SK-N-SH (cell line): ENCODE data around the gene RTN4RL1. TPM values are rescaled to one million over a fixed set of nuclear protein-coding genes. Genes with fewer than 3 reads are reported as not detected.
A peak's percentile ranks its signal among the peaks of the same experiment; 100 is the strongest.

Experiments
- CTCF ChIA-PET: fragments of 300-600, 350-600 bp; formaldehyde crosslinking; extraction: SDS; loops from one replicate; lab custom pipeline; 2021; lab: Yijun Ruan, JAX
- POLR2A ChIA-PET: fragments of 350-600 bp; sonication (Branson Sonifier 250); formaldehyde crosslinking; extraction: SDS; loops from one replicate; lab custom pipeline; 2020; ENCODE audit warnings: antibody characterized with exemption, inconsistent platforms; lab: Yijun Ruan, JAX
- DNase-seq: peaks from one replicate; pipeline ENCODE4 v3.0.0; 2012
- H2AFZ ChIP-seq: fragments of 200-600 bp; sonication (generic); 2 replicates; pipeline ENCODE4 v1.8.1; 2016; ENCODE audit warnings: antibody characterized with exemption, mild to moderate bottlenecking, low read depth
- H3F3A ChIP-seq: fragments of 200-600 bp; sonication (generic); replicated peaks from 2 replicates; pipeline ENCODE3; 2016; ENCODE audit warnings: antibody characterized with exemption, mild to moderate bottlenecking; ENCODE audit not compliant: insufficient read depth
- H3K27ac ChIP-seq, 2 experiments: fragments of 200-500 bp in 1 of 2; fragments of 200-600 bp in 1 of 2; sonication (Bioruptor generic) in 1 of 2; sonication (generic), shearing (Covaris generic) in 1 of 2; 2 replicates each; pipeline versions ENCODE4 v1.5.1 to v1.6.1; 2014 to 2016; ENCODE audit warnings: low read depth in 2 of 2, inconsistent platforms in 1 of 2, low read length in 1 of 2, mild to moderate bottlenecking in 1 of 2, mixed read lengths in 1 of 2
- H3K27me3 ChIP-seq: fragments of 200-600 bp; sonication (generic), shearing (Covaris generic); 2 replicates; pipeline ENCODE4 v1.6.1; 2016; ENCODE audit warnings: mixed run types; ENCODE audit not compliant: insufficient read depth
- H3K36me3 ChIP-seq, 2 experiments: fragments of 200-500 bp in 1 of 2; fragments of 200-600 bp in 1 of 2; sonication (Bioruptor generic) in 1 of 2; sonication (generic) in 1 of 2; replicated peaks in 1 of 2; 2 replicates each; pipeline versions ENCODE3 to v1.5.1; 2014 to 2016; ENCODE audit warnings: low read length in 1 of 2, mild to moderate bottlenecking in 1 of 2; ENCODE audit not compliant: insufficient read depth in 2 of 2, control insufficient read depth in 1 of 2
- H3K4me1 ChIP-seq, 2 experiments: fragments of 200-500 bp in 1 of 2; fragments of 200-600 bp in 1 of 2; sonication (Bioruptor generic) in 1 of 2; sonication (generic), shearing (Covaris generic) in 1 of 2; 2 replicates each; pipeline versions ENCODE4 v1.5.1 to v1.6.1; 2014 to 2016; ENCODE audit warnings: low read depth in 1 of 2, low read length in 1 of 2, mixed run types in 1 of 2; ENCODE audit not compliant: insufficient read depth in 2 of 2, control insufficient read depth in 1 of 2
- H3K4me2 ChIP-seq: fragments of 200-600 bp; sonication (generic), shearing (Covaris generic); 2 replicates; pipeline ENCODE4 v1.6.1; 2017; ENCODE audit warnings: mixed run types
- H3K4me3 ChIP-seq, 2 experiments: fragments of 200-500 bp in 1 of 2; fragments of 200-600 bp in 1 of 2; sonication (Bioruptor generic) in 1 of 2; sonication (generic), shearing (Covaris generic) in 1 of 2; 2 replicates each; pipeline versions ENCODE4 v1.5.1 to v1.8.1; 2014 to 2016; ENCODE audit warnings: low read depth in 2 of 2, inconsistent platforms in 1 of 2, low read length in 1 of 2, mild to moderate bottlenecking in 1 of 2, mixed read lengths in 1 of 2, moderate library complexity in 1 of 2
- H3K79me2 ChIP-seq: fragments of 200-600 bp; sonication (generic); 2 replicates; pipeline ENCODE4 v1.8.1; 2017; ENCODE audit warnings: mild to moderate bottlenecking; ENCODE audit not compliant: insufficient read depth
- H3K9ac ChIP-seq: fragments of 200-600 bp; sonication (generic); 2 replicates; pipeline ENCODE4 v1.6.1; 2017; ENCODE audit warnings: mixed run types
- H3K9me2 ChIP-seq: fragments of 200-600 bp; sonication (generic); 2 replicates; pipeline ENCODE4 v1.6.1; 2017; ENCODE audit warnings: mixed run types
- H3K9me3 ChIP-seq: fragments of 200-600 bp; sonication (generic); 2 replicates; pipeline ENCODE4 v1.6.1; 2017; ENCODE audit warnings: mixed run types, mild to moderate bottlenecking, moderate library complexity
- H4K20me1 ChIP-seq: fragments of 200-600 bp; sonication (generic); 2 replicates; pipeline ENCODE4 v1.6.1; 2017; ENCODE audit warnings: mild to moderate bottlenecking, mixed run types; ENCODE audit not compliant: insufficient read depth
- ELF1 ChIP-seq: IDR thresholded peaks from 2 replicates; pipeline ENCODE4 v1.4.0; 2012
- EZH2phosphoT487 ChIP-seq: fragments of 200-600 bp; sonication (generic); IDR thresholded peaks from 2 replicates; pipeline ENCODE4 v1.6.1; 2017; ENCODE audit warnings: low read depth, mixed run types, mild to moderate bottlenecking, antibody characterized with exemption, moderate library complexity, borderline replicate concordance
- FOSL2 ChIP-seq: IDR thresholded peaks from 2 replicates; pipeline ENCODE4 v1.4.0; 2012; ENCODE audit warnings: low read depth, mild to moderate bottlenecking, moderate library complexity, borderline replicate concordance
- FOXJ3 ChIP-seq: sonication (generic); formaldehyde crosslinking; IDR thresholded peaks from 2 replicates; pipeline ENCODE4 v1.5.1; 2020; ENCODE audit warnings: mild to moderate bottlenecking, missing genetic modification reagents
- GABPA ChIP-seq: IDR thresholded peaks from 2 replicates; pipeline ENCODE4 v1.4.0; 2012; ENCODE audit warnings: low read depth, mild to moderate bottlenecking
- MEF2A ChIP-seq: IDR thresholded peaks from 2 replicates; pipeline ENCODE4 v1.4.0; 2012; ENCODE audit warnings: low read depth, borderline replicate concordance
- MXI1 ChIP-seq: IDR thresholded peaks from 2 replicates; pipeline ENCODE4 v1.6.1; 2012; ENCODE audit warnings: mild to moderate bottlenecking, low read depth, low read length, improper control_type of control experiment
- NRF1 ChIP-seq: IDR thresholded peaks from 2 replicates; pipeline ENCODE4 v1.6.1; 2012; ENCODE audit warnings: low read depth, mild to moderate bottlenecking, low read length
- PBX3 ChIP-seq: IDR thresholded peaks from 2 replicates; pipeline ENCODE4; 2012
- POLR2AphosphoS5 ChIP-seq: IDR thresholded peaks from 2 replicates; pipeline ENCODE4 v1.6.1; 2012; ENCODE audit warnings: low read depth, low read length
- RAD21 ChIP-seq: IDR thresholded peaks from 2 replicates; pipeline ENCODE4 v1.6.1; 2012; ENCODE audit warnings: mild to moderate bottlenecking, low read length
- RFX5 ChIP-seq: IDR thresholded peaks from 2 replicates; pipeline ENCODE4 v1.6.1; 2012; ENCODE audit warnings: mild to moderate bottlenecking, improper control_type of control experiment, low read length
- RXRA ChIP-seq: IDR thresholded peaks from 2 replicates; pipeline ENCODE4 v1.4.0; 2012; ENCODE audit warnings: low read depth, mild to moderate bottlenecking, borderline replicate concordance
- SIN3A ChIP-seq: IDR thresholded peaks from 2 replicates; pipeline ENCODE4 v1.6.1; 2012; ENCODE audit warnings: low read depth, mild to moderate bottlenecking, low read length, moderate library complexity, borderline replicate concordance
- SMC3 ChIP-seq: IDR thresholded peaks from 2 replicates; pipeline ENCODE4 v1.6.1; 2012; ENCODE audit warnings: low read depth, low read length, improper control_type of control experiment
- TAF1 ChIP-seq: IDR thresholded peaks from 2 replicates; pipeline ENCODE4 v1.6.1; 2012; ENCODE audit warnings: low read depth, mild to moderate bottlenecking, low read length, moderate library complexity, borderline replicate concordance
- USF1 ChIP-seq: IDR thresholded peaks from 2 replicates; pipeline ENCODE4 v1.4.0; 2012; ENCODE audit warnings: low read depth, borderline replicate concordance
- WGBS: methylation state at CpG from one replicate; pipeline ENCODE4 v1.1.6; 2017; ENCODE audit warnings: low lambda C conversion rate; 5-methylcytosine and 5-hydroxymethylcytosine counted together
- polyA plus RNA-seq, 3 experiments: library from polyadenylated mRNA; depleted of rRNA; stranded (reverse); fragments of >200 nt; gene quantifications; 2 replicates each; pipeline ENCODE4 v1.2.3, GENCODE V29; 2012
- TF ChIP-seq, protein P1 (sequence below): IDR thresholded peaks from 2 replicates; pipeline ENCODE4 v1.4.0; 2012; ENCODE audit warnings: low read depth
- TF ChIP-seq, protein P2 (sequence below): fragments of 150-350 bp; IDR thresholded peaks from 2 replicates; pipeline ENCODE4 v1.6.1; 2016; ENCODE audit warnings: mild to moderate bottlenecking, low read depth, low read length

Gene RTN4RL1
- polyA plus RNA-seq, 1 of the 3 experiments (the other 2 are of a cell fraction): 0.07 TPM

DNA sequence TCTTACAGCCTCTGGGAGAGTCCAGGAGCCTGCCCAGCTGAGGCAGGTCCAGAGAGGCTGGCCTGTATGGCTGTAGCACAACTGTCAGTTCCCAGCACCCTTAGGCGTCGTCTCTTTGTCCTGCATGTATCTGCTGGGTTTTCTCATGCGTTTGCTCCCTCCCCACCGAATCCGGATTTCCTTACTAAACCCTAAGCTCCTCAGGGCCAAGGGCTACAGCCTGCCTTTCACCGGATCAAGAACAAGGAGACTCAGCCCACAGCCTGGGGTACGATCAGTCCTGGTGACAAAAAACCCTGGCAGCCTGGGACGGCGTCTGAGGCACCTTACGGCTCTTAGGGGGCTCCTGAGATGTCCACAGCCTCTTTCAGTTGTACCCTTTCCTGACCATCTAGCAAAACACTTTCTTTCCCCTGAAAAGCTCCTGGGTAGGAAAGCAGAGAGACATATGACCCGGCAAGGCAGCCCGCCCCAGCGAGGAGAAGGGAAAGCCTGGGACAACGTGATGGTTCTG is 42.0 kb upstream of the RTN4RL1 start:
- Histone ChIP-seq H3F3A (peaks cover 15% of the 10 kb centered on the region), H3K79me2 (no peaks in the 10 kb centered on the region), H3K4me1 (peaks cover 40 to 47% of the 10 kb centered on the region in 2 experiments; a peak in 3 of 4 replicates), H4K20me1 (no peaks in the 10 kb centered on the region), H3K9me3 (no peaks in the 10 kb centered on the region), H2AFZ (no peak overlapping the region), H3K27me3 (no peaks in the 10 kb centered on the region), H3K4me2 (no peak overlapping the region), H3K36me3 (peaks cover 18 to 33% of the 10 kb centered on the region in 2 experiments), H3K4me3 (no peak overlapping the region), H3K9ac (no peak overlapping the region), H3K9me2 (no peaks in the 10 kb centered on the region), H3K27ac (peak overlapping the region; percentile 69 to 81; a peak in 3 of 4 replicates)
- CTCF ChIA-PET: interaction anchor here (0.7 to 7.4 kb wide), 6 partner anchors 8 to 178 kb away, joined by 3 to 81 read pairs (median 6); partner anchors contain the start of gene HIC1
- POLR2A ChIA-PET: interaction anchor here (0.6 kb wide), 1 partner anchor 99 kb away, joined by 3 read pairs; no protein-coding TSS in a partner anchor
- DNase-seq: no peak
- WGBS: 96% methylated on average over 14 of the region's 14 CpGs
- TF ChIP-seq USF1 (no peak), RFX5 (no peak), MXI1 (no peak), NRF1 (no peak), EZH2phosphoT487 (no peak), GABPA (no peak), ELF1 (no peak), SIN3A (no peak), TAF1 (no peak), MEF2A (no peak), RAD21 (no peak), POLR2AphosphoS5 (no peak), PBX3 (no peak), FOSL2 (no peak), RXRA (no peak), FOXJ3 (CRISPR knock-in tag) (no peak), SMC3 (no peak)
- TF ChIP-seq, protein P1, sequence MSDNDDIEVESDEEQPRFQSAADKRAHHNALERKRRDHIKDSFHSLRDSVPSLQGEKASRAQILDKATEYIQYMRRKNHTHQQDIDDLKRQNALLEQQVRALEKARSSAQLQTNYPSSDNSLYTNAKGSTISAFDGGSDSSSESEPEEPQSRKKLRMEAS: no peak
- TF ChIP-seq, protein P2, sequence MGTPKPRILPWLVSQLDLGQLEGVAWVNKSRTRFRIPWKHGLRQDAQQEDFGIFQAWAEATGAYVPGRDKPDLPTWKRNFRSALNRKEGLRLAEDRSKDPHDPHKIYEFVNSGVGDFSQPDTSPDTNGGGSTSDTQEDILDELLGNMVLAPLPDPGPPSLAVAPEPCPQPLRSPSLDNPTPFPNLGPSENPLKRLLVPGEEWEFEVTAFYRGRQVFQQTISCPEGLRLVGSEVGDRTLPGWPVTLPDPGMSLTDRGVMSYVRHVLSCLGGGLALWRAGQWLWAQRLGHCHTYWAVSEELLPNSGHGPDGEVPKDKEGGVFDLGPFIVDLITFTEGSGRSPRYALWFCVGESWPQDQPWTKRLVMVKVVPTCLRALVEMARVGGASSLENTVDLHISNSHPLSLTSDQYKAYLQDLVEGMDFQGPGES: no peak
